GM12801 (cell line): ENCODE measurements around the gene SLC2A11.

ENCODE experiments used
- CTCF ChIP-seq: IDR thresholded peaks from one replicate; pipeline ENCODE4 v1.5.1; 2011; ENCODE audit warnings: control low read depth; ENCODE audit not compliant: insufficient read length; ENCODE audit errors: extremely low read depth

The SLC2A11 gene

GRCh38 chr22:23850136-23850611 is 7.5 kb upstream of the SLC2A11 start:
- no peak for TF ChIP-seq CTCF

GRCh38 chr22:23856721-23857605 is 712 bp upstream of the SLC2A11 start:
- TF ChIP-seq CTCF, result no peak

- no peak for TF ChIP-seq CTCF
These were observed 775 bp downstream of the SLC2A11 start for GRCh38 chr22:23858484-23858815.

- TF ChIP-seq CTCF, result no peak
These were observed 1.5 kb downstream of the SLC2A11 start for GRCh38 chr22:23859201-23859600.

GRCh38 chr22:23862103-23862502 is 4.4 kb downstream of the SLC2A11 start:
- TF ChIP-seq CTCF, result no peak

GRCh38 chr22:23868580-23868979 is 10.9 kb downstream of the SLC2A11 start:
- no peak for TF ChIP-seq CTCF

GRCh38 chr22:23874871-23875270 is 17.2 kb downstream of the SLC2A11 start:
- TF ChIP-seq CTCF, result no peak
